GM19240 (cell line): ENCODE data around the gene RNF113B.

ENCODE experiments used
- DNase-seq: peaks from one replicate; pipeline ENCODE4 v3.0.0; 2011; ENCODE audit warnings: low spot score; ENCODE audit not compliant: insufficient read length

Gene RNF113B

GRCh38 chr13:98175043-98175442 is 2.0 kb downstream of the RNF113B start:
- no peak for DNase-seq

GRCh38 chr13:98174307-98174706 is 2.8 kb downstream of the RNF113B start:
- DNase-seq: no peak

- DNase-seq: no peak
Measured at GRCh38 chr13:98173431-98174152, 3.5 kb downstream of the RNF113B start.

- DNase-seq: no peak
Measured at GRCh38 chr13:98172590-98173422, 4.3 kb downstream of the RNF113B start.

- DNase-seq: no peak
Measured at GRCh38 chr13:98171900-98172589, 5.0 kb downstream of the RNF113B start.

- DNase-seq: no peak
Measured at GRCh38 chr13:98169331-98169730, 7.7 kb downstream of the RNF113B start.

- DNase-seq: no peak
Measured at GRCh38 chr13:98162935-98163334, 14.1 kb downstream of the RNF113B start.

- DNase-seq: no peak
Measured at GRCh38 chr13:98158172-98158899, 18.7 kb downstream of the RNF113B start.

- DNase-seq: no peak
Measured at GRCh38 chr13:98157609-98158008, 19.5 kb downstream of the RNF113B start.

- DNase-seq: no peak
Measured at GRCh38 chr13:98157188-98157587, 19.9 kb downstream of the RNF113B start.

GRCh38 chr13:98156259-98156658 is 20.8 kb downstream of the RNF113B start:
- no peak for DNase-seq

- DNase-seq: no peak
Measured at GRCh38 chr13:98155475-98156109, 21.5 kb downstream of the RNF113B start.

GRCh38 chr13:98150832-98151479 is 26.1 kb downstream of the RNF113B start:
- DNase-seq: no peak

GRCh38 chr13:98147521-98147920 is 29.5 kb downstream of the RNF113B start:
- DNase-seq: no peak

- DNase-seq: no peak
Measured at GRCh38 chr13:98144801-98145350, 32.2 kb downstream of the RNF113B start.

GRCh38 chr13:98144027-98144741 is 32.9 kb downstream of the RNF113B start:
- no peak for DNase-seq

GRCh38 chr13:98143601-98144026 is 33.5 kb downstream of the RNF113B start:
- no peak for DNase-seq

- DNase-seq: no peak
Measured at GRCh38 chr13:98143157-98143553, 33.9 kb downstream of the RNF113B start.

- no peak for DNase-seq
Measured at GRCh38 chr13:98142380-98143156, 34.5 kb downstream of the RNF113B start, which contains the start of gene FARP1. Gene FARP1 (plus strand): TSS chr13:98143094. CDS start chr13:98213243, 70,149 bp downstream.
